ENCODE results near the gene DDR1.

- TF ChIP-seq CTCF (IDR thresholded peaks at IDR 0.05) (no peak), POLR2A (IDR thresholded peaks at IDR 0.05) (no peak), POLR2AphosphoS5 (IDR thresholded peaks at IDR 0.05) (no peak)
Measured at GRCh38 chr6:30894935-30895334, 10.6 kb downstream of the DDR1 start.
